Esophagus muscularis mucosa (tissue), 4 donors: ENCODE results near the gene COMMD7. TPM values are rescaled to one million over a fixed set of nuclear protein-coding genes. Genes with fewer than 3 reads are reported as not detected.

Experiments used
- DNase-seq: peaks from one replicate; pipeline ENCODE4 v3.0.0-alpha.2; 2017; ENCODE audit errors: extremely low spot score
- H3K27ac ChIP-seq, 4 donors: fragments of 200-600 bp; sonication (generic); replicated peaks in 1 of 4; 1 replicate in 3 of 4; 2 replicates in 1 of 4; pipeline ENCODE4 v1.5.1; 2016 to 2019; ENCODE audit warnings: mild to moderate bottlenecking in 1 of 4
- H3K27me3 ChIP-seq, 4 donors: fragments of 200-600 bp; sonication (generic); one replicate each; pipeline versions ENCODE4 v1.5.1 to v1.6.0; 2016 to 2019
- H3K36me3 ChIP-seq, 4 donors: fragments of 200-600 bp; sonication (generic); one replicate each; pipeline ENCODE4 v1.5.1; 2016 to 2019
- H3K4me1 ChIP-seq, 4 donors: fragments of 200-600 bp; sonication (generic); one replicate each; pipeline ENCODE4 v1.5.1; 2016 to 2019
- H3K4me3 ChIP-seq, 4 donors: fragments of 200-600 bp; sonication (generic); 1 replicate in 2 of 4; 2 replicates in 2 of 4; pipeline ENCODE4 v1.5.1; 2016 to 2019; ENCODE audit warnings: mild to moderate bottlenecking in 4 of 4, moderate library complexity in 1 of 4
- H3K9me3 ChIP-seq, 4 donors: fragments of 200-600 bp; sonication (generic); 1 replicate in 3 of 4; 2 replicates in 1 of 4; pipeline ENCODE4 v1.5.1; 2016 to 2019
- CTCF ChIP-seq, 3 experiments: fragments of 200-600 bp in 2 of 3; fragments of 450-650 bp in 1 of 3; sonication (generic) in 2 of 3; IDR thresholded peaks; one replicate each; pipeline ENCODE4 v1.5.1; 2017 to 2019; ENCODE audit warnings: antibody characterized with exemption in 3 of 3, mild to moderate bottlenecking in 2 of 3, moderate library complexity in 1 of 3
- EP300 ChIP-seq: sonication (generic); formaldehyde crosslinking; IDR thresholded peaks from one replicate; pipeline ENCODE4 v1.6.1; 2017; ENCODE audit warnings: antibody characterized with exemption
- POLR2A ChIP-seq: fragments of 450-650 bp; IDR thresholded peaks from one replicate; pipeline ENCODE4 v1.6.1; 2017; ENCODE audit warnings: antibody characterized with exemption, moderate library complexity, mild to moderate bottlenecking, low read depth
- POLR2AphosphoS5 ChIP-seq, 2 donors: sonication (generic); formaldehyde crosslinking; IDR thresholded peaks; one replicate each; pipeline ENCODE4 v1.6.1; 2017; ENCODE audit warnings: antibody characterized with exemption in 2 of 2
- WGBS: methylation state at CpG from one replicate; pipeline ENCODE4 v1.1.5; 2018; 5-methylcytosine and 5-hydroxymethylcytosine counted together
- intact Hi-C: fragments of 100-400 bp; cut with DNase I; formaldehyde crosslinking; loops from one replicate; pipeline ENCODE4 v1.15.1; 2023
- total RNA-seq, 4 donors: library from RNA; depleted of rRNA; stranded (reverse); fragments of >200 nt; gene quantifications; one replicate each; pipeline versions ENCODE4 v1.1.0 to v1.2.1, GENCODE V29; 2016

Gene COMMD7
- total RNA-seq, 4 donors from 2014 or later: 24.5 to 35.2 (median 30.9) TPM

- peaks cover 0 to 9% (median 4%) of the 10 kb centered on the region in 4 donors for H3K4me1 ChIP-seq
- DNase-seq: no peak
- intact Hi-C loops: no loop called here
- no peaks in the 10 kb centered on the region for H3K27me3 ChIP-seq
- H3K9me3 ChIP-seq: no peaks in the 10 kb centered on the region
- H3K36me3 ChIP-seq: peaks cover 0 to 26% (median 8%) of the 10 kb centered on the region in 4 donors
- TF ChIP-seq POLR2A (no peak), EP300 (no peak)
- no peak overlapping the region for H3K4me3 ChIP-seq
- no peak overlapping the region for H3K27ac ChIP-seq
- 94% methylated on average over 15 of the region's 18 CpGs for WGBS
Measured at GRCh38 chr20:32780749-32781655, 37.7 kb upstream of the COMMD7 start.

GRCh38 chr20:32780278-32780677 is 37.0 kb upstream of the COMMD7 start:
- TF ChIP-seq EP300 (no peak), CTCF (IDR thresholded peaks at IDR 0.05) (no peak), POLR2AphosphoS5 (IDR thresholded peaks at IDR 0.05) (no peak), POLR2A (no peak)
- DNase-seq: no peak
- Histone ChIP-seq H3K4me3 (no peak overlapping the region), H3K27ac (no peak overlapping the region), H3K4me1 (peaks cover 0 to 9% (median 4%) of the 10 kb centered on the region in 4 donors), H3K9me3 (no peaks in the 10 kb centered on the region), H3K36me3 (peaks cover 0 to 23% (median 7%) of the 10 kb centered on the region in 4 donors), H3K27me3 (no peaks in the 10 kb centered on the region)
- intact Hi-C loops: no loop called here
- 95% methylated on average over 16 of the region's 16 CpGs for WGBS

GRCh38 chr20:32779500-32780211 is 36.4 kb upstream of the COMMD7 start:
- Histone ChIP-seq H3K36me3 (peaks cover 0 to 17% (median 4%) of the 10 kb centered on the region in 4 donors), H3K27me3 (no peaks in the 10 kb centered on the region), H3K4me3 (no peak overlapping the region), H3K27ac (no peak overlapping the region), H3K4me1 (peaks cover 0 to 9% (median 4%) of the 10 kb centered on the region in 4 donors), H3K9me3 (no peaks in the 10 kb centered on the region)
- DNase-seq: no peak
- intact Hi-C loops: loop anchor here (5.0 kb wide), 1 partner anchor 107 kb away; the partner anchor contains the start of gene C20orf203
- 82% methylated on average over 7 of the region's 10 CpGs for WGBS
- TF ChIP-seq POLR2AphosphoS5 (IDR thresholded peaks at IDR 0.05) (no peak), EP300 (no peak), CTCF (IDR thresholded peaks at IDR 0.05) (no peak), POLR2A (no peak)

DNA sequence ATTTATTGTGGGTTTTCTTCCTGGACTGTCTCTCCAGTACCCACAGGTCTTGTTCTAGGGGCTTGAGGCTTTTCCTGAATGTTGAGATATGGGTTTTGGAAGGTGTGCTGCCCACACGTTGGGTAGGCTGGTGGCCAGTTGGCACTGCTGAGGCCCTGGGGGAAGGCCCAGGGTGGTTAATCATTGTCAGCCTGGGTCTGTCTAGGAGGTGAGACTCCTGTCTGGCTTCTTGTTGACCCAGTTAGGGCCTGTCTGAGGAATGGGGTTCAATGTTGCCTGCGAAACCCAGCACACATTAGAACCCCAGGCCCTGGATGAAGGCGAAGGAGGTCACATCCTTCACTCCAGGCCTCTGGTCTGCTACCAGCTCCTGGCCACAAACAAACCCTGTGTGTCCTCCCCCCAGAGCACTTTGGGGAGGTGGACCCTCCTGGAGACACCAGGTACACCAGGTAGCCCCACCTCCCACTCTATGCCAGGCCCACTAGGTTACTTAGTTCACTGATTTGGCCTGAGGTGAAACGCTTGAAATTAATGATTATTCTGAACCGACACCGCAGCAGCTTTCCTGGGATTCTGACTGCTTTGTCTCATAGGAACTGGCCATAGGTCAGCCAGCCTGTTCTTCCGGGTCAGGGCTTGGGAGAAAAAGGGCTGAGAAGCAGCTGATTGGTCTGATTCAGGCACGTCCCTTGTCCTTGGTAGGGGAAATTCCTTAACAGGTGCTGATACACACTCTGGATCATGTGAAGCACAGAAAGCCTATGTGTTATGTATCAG is 34.1 kb upstream of the COMMD7 start:
- intact Hi-C loops: loop anchor here (5.0 kb wide), 1 partner anchor 105 kb away; the partner anchor contains the start of gene C20orf203
- DNase-seq: no peak
- Histone ChIP-seq H3K27ac (no peak overlapping the region), H3K4me1 (peaks cover 0 to 9% (median 4%) of the 10 kb centered on the region in 4 donors), H3K27me3 (no peaks in the 10 kb centered on the region), H3K36me3 (peaks cover 0 to 14% (median 4%) of the 10 kb centered on the region in 4 donors), H3K9me3 (no peaks in the 10 kb centered on the region), H3K4me3 (no peak overlapping the region)
- no peak for TF ChIP-seq POLR2A
- TF ChIP-seq POLR2AphosphoS5 (IDR thresholded peaks at IDR 0.05): no peak
- TF ChIP-seq CTCF (IDR thresholded peaks at IDR 0.05): no peak
- TF ChIP-seq EP300: no peak
- 84% methylated on average over 7 of the region's 8 CpGs for WGBS
